GM12878 (cell line): ENCODE measurements around the gene TXNL4A.

Experiments used
- ATF3 ChIP-seq: IDR thresholded peaks from 2 replicates; pipeline ENCODE4 v1.6.1; 2011; ENCODE audit warnings: low read depth, mild to moderate bottlenecking, low read length, moderate library complexity, borderline replicate concordance; ENCODE audit errors: extremely low read depth
- CEBPB ChIP-seq, 2 experiments: fragments of 150-350 bp in 1 of 2; IDR thresholded peaks; 2 replicates each; pipeline ENCODE4 v1.6.1; 2012 to 2014; ENCODE audit warnings: low read depth in 2 of 2, low read length in 2 of 2, borderline replicate concordance in 1 of 2, inconsistent platforms in 1 of 2
- CTCF ChIP-seq, 3 experiments: IDR thresholded peaks in 2 of 3; conservative IDR thresholded peaks in 1 of 3; 2 replicates each; pipeline ENCODE4 v1.5.1; 2011; ENCODE audit warnings: low read depth in 3 of 3, low read length in 3 of 3, mild to moderate bottlenecking in 3 of 3, control low read depth in 2 of 3, moderate library complexity in 2 of 3, inconsistent platforms in 1 of 3, mixed read lengths in 1 of 3; ENCODE audit not compliant: control insufficient read depth in 2 of 3, insufficient read depth in 1 of 3; ENCODE audit errors: extremely low read depth in 1 of 3
- EZH2 ChIP-seq: IDR thresholded peaks from 2 replicates; pipeline ENCODE4 v1.6.1; 2012; ENCODE audit warnings: low read depth, mild to moderate bottlenecking, control low read depth, inconsistent platforms, low read length, borderline replicate concordance; ENCODE audit not compliant: control insufficient read depth
- JUND ChIP-seq: IDR thresholded peaks from 2 replicates; pipeline ENCODE4 v1.6.1; 2012; ENCODE audit warnings: low read depth, mild to moderate bottlenecking, low read length, improper control_type of control experiment, moderate library complexity
- MXI1 ChIP-seq: fragments of 150-350 bp; IDR thresholded peaks from 2 replicates; pipeline ENCODE4 v1.6.1; 2011; ENCODE audit warnings: low read depth, mild to moderate bottlenecking, inconsistent platforms, low read length, improper control_type of control experiment
- SMC3 ChIP-seq: IDR thresholded peaks from 2 replicates; pipeline ENCODE4 v1.6.1; 2011; ENCODE audit warnings: low read length, improper control_type of control experiment, borderline replicate concordance
- SP1 ChIP-seq: IDR thresholded peaks from one replicate; pipeline ENCODE4 v1.6.1; 2011; ENCODE audit warnings: low read depth, low read length

DNA sequence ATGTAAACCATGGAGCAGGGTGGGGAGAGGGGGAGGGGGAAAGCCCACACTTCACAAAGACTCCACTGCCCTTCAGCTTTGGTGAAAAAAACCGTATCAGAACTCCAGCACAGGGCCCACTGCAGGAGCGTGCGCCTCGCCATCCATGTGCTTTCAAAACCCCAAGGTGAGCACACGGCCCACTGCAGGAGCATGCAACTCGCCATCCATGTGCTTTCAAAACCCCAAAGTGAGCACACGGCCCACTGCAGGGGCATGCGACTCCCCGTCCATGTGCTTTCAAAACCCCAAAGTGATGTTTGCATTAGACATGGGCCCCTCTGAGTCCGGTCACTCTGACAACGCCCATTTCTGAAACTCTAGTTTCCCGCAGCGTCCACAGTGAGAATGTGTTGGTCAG lies 7.8 kb downstream of the TXNL4A start:
- TF ChIP-seq CTCF (IDR thresholded peaks at IDR 0.05 in 2 of 3, conservative IDR thresholded peaks at IDR 0.05 in 1 of 3; ENCODE audit: control insufficient read depth in 2 of 3, extremely low read depth in 1 of 3, insufficient read depth in 1 of 3, low read depth in 3 of 3, low read length in 3 of 3) (no peak), SMC3 (no peak), ATF3 (no peak), CEBPB (IDR thresholded peaks at IDR 0.05; ENCODE audit: borderline replicate concordance in 1 of 2, low read depth in 2 of 2, low read length in 2 of 2) (no peak), EZH2 (no peak), SP1 (no peak), JUND (no peak), MXI1 (no peak)
